DMS114 treated with DMSO at 0.1 percent for 48 hours (cell line): ENCODE data around the gene NFATC2.

Source experiments
- DNase-seq: peaks from one replicate; lab custom pipeline; 2025; ENCODE audit not compliant: unreplicated experiment; lab: John Stamatoyannopoulos, UW

Gene NFATC2

DNA sequence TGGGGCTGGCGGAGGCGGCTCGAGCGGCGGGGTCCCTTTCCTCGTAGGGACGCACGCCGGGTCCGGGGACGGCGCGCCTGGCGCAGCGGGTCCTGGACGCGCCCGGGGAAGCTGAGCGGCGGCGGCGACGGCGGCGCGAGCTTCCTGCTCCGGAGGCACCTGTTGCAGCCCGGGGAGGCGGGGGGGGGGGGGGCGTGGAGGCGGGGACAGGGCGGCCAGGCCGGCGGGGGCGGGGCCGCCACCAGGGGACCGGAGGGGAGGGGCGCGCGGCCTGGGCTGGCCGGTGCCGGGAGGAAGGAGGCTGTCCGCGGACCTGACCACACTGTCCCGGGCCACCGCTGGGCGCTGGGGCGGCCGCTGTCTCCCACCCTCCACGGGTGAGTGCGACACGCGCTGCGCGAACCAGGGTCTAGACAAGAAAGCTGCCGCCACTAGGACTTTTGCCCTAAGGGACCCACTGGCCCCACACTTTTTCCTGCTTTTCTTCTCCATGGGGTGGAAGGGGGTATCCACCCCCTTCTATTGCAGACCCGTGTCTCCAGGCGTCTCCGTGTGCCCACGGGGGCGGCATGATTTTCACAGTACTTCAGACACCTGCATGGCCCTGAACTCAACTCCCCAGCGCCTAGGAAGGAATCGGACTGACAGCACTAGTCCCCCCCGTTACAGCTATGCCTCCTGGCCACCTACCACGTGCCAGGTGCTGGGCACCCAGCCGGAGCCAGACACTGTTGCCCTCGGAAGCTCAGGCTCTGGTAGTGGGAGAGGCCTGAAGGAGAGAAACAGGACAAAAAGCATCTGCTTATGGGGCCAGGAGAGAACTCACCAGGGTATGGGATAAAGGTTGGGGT, at the start of gene NFATC2:
NFATC2 (minus strand) TSS at position 149 of the 851 bp plus-strand sequence. CDS start 220 bp downstream, outside the sequence.
- no peak for DNase-seq

DNA sequence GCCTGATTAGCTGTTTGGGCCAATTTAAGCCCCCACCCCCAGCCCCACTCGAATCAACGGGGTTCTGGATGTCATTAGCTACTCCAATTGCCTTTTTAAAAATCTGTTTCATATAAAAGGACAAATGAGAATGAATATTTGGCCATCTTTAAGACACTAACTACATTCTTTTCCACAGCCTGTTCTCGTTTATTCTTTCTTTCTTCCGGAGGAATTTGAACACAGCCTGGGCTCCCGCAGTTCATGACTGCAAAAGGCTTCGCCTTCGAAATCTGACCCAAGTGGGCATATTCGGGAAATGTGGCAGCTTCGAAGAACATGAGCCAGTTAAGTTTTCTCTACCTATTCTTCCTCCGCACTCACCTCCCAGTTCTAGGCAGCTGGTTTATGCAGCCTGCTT, 49.4 kb upstream of the NFATC2 start:
- no peak for DNase-seq

DNA sequence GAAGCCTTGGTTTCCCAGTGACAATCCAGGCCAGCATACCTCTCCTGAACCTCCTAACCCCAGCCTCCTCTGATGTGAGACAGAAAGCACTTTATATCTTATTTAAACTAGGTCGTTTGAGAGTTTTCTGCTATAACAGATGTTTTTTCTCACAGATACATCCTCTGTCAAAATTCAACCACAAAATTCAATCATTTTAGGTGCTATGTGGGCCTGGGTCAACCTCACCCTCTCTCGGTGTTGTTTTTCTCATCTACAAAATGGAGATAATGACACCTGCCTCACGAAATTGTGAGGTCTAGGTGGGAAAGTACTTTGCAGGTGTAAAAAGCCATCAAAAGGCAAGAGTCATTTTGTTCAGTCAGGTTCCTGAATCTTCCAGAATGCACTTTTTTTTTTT, 46.2 kb upstream of the NFATC2 start:
- no peak for DNase-seq

DNA sequence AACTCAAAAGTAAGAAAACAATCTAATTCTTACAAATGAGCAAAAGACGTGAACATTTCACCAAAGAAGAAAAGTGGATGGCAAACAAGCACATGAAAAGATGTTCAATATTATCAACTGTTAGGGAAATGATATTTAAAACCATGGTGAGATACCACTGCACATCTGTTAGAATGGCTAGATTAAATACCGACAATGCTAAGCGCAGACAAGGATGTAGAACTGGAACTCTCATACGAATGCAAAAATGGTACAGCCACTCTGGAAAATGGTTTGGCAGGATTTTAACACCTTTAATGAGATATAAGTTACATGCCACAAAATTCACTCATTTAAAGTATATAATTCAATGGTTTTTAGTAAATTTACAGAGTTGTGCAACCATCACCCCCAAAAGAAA, 44.6 kb upstream of the NFATC2 start:
- no peak for DNase-seq

DNA sequence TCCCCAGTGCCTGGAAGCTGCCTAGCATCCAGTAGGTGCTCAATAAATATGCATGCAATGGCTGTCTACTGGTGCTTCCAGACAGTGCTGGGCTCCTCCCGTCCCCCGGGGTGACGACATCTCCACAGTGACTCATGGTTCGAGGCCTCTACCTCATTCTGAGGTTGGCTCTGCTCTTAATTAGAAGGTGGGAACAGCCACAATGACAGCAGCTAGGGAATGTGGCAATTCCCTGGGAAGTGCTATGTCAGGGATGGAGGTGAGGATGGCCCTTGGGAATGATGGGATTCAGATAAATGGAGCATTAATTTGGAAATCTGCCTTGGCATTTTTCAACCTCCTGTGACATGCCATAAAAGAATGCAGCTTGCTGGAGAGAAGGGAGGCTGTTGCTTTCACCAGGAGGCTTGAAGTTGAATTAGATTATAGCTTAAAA, 43.5 kb upstream of the NFATC2 start:
- no peak for DNase-seq

DNA sequence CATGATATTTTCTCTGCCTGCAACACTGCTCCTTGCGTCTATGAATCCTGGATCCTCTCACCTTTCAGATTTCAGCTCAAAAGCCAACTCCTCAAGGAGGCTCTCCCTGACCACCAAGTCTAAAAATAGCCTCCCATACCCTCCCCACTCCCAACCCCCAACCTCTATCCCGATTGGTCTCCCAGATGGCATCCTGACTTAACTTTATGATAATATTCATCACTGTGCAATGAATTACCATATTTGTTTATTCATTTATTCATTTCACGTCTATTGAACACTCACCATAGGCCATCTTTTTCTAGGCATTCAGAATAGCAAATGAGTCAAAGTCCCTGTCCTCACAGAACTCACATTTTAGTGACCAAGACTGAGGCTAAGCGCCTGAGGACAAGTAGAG, 42.6 kb upstream of the NFATC2 start:
- DNase-seq: no peak

DNA sequence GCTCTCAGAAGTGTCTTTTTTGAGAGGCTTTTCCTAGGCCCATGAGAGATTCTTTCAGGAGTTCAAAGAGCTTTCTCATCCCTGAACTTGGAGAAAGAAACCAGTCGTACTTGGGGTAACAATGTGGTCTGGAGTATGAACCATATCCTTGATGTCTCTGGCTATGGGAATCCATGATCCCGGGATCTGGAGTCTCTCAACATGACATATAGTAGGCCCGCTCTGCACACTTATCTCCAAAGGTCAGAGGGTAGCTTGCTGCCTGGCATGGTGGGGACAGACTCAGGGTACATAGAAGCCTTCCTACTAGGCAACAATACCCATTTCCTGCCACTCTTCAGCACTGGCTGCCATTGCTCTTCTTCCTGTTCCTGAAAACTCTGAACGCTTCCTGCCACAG, 42.2 kb upstream of the NFATC2 start:
- DNase-seq: no peak

DNA sequence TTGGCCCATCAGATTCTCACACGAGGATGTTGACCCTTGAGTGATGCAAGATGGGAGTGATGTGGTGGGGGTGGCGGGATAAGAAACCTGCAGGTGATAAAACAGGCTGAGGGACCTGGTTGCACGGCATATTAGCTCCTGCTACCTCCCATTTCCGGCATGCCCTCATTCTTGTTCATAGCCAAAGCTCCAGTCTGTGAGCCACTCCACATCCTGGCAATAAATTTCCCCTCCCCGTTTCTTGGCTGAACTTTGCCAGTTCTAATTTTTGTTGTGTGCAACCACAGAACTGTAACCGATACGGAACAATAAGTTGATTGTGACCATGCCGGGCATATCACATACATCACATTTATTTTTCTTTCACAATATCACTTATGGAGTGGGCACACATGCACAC, 41.6 kb upstream of the NFATC2 start:
- DNase-seq: no peak

DNA sequence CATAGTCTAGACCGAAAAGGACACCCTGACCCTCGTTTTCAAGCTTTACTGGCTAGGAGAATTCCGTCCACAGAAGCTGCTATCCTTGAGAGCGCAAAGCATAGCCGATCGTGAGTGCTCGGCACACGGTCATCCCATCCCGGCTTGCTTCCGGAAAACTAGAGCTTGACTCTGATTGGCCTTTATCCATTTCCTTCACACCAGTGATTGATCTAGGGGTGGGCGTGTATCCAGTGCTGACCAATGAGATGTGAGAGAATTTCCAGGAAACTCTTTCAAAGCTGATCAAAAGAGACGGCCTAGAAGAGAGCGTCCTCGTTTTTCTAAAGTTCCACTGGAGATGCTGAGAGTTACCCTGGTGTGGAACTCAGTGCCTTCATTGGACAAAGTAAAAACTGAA, 41.0 kb upstream of the NFATC2 start:
- no peak for DNase-seq

DNA sequence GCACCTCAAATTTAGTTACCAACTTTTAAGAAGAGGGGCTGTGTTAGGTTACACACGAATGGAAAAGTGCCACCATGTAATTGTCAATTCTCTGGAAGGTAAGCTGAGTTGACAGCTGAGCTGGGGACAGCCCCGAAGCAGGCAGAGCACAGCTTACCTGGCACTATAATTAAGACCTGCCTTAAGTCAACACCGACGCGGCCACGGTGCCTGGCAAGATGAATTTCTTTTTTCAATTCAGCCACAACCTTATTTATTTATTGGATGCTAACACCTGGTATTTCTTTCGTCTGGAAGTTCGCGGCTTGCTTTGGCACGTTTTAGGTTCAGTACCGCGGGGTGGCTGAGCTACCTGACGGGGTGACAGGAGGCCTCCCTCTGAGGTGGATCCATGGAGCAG, 40.6 kb upstream of the NFATC2 start:
- DNase-seq: no peak

DNA sequence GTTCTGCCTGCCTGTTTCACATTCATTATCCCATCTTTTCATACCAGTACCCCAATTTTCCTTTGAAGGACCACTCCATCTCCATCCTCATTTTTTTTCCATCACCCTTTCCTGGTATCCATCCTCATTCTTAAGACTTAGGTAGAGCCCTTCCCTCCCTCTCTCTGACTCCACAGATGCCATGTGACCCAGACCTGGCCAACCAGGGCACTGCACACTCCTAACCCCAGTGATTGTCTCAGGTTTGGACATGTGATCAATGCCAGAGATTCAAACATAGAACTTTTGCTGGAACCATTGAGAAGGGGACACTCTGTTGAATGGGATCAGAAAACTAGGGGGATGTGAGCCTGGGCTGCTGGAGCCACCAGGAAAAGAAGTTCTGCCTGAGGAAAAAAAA, 39.1 kb upstream of the NFATC2 start:
- DNase-seq: no peak

DNA sequence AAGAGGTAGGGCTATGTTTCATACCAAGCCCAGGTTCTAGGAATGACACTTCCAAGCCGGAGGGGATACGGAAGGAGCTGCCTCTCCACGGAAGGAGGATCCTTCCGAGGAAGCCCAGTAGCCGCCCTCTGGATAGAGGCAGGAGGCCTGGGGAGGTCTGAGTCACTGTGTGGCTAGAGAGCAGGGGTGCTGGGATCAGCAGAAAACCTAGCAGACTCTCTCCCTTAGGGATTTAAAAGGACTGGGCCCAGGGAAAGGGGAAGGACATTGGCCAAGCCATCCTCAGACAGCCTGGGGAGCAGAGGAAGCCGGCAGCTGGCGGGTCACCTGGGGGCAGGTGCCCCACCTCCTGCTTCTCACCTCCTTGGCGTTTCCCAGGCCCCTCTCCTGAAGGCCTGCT, 36.6 kb upstream of the NFATC2 start:
- no peak for DNase-seq

DNA sequence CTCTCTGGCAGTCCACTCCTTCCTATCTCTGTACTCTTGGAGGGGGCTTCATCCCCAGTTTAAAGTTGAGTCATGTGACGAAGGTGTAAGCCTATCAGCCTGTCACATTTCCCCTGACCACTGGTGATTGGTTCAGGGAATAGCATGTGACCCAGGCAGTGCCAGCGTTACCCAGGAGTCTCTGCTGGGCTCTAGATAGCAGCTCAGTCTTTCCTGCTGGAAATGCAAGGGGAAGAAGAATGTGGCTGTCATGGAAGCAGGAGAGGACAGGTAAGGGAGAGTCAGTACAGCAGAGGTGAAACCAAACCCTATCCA, 35.6 kb upstream of the NFATC2 start:
- DNase-seq: no peak

DNA sequence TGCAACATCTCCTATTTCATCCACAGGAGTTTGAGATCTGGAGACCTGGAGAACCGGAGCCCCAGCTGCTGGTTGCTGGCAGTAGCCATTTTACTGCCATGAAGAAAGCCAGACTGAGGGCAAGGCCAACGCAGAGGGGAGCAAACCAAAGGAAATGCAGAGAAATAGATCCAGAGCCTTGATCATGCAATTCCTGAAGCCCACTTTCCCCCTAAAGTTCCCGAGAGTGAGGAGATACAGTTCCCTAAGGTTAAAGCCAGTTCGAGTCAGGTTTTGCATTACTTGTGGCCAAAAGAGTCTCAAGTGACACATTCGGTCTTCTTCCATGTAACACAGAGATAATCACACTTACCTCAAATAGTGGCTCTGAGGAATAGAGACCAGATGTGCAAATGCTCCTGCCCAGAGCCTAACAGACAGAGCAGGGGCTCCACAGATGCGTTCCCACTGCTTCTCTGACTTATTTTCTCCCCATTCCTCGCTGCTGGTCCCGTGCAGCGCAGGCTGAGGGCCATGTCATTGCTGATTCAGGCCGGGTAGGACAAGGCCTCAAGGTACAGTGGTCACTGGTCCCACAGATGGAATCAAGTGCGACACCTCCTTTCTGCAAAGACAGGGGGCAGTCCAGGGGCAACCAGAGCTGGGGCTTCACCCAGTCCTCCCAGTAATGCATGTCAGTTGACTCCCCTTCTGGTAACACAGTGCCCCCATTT, 35.1 kb upstream of the NFATC2 start:
- DNase-seq: no peak

DNA sequence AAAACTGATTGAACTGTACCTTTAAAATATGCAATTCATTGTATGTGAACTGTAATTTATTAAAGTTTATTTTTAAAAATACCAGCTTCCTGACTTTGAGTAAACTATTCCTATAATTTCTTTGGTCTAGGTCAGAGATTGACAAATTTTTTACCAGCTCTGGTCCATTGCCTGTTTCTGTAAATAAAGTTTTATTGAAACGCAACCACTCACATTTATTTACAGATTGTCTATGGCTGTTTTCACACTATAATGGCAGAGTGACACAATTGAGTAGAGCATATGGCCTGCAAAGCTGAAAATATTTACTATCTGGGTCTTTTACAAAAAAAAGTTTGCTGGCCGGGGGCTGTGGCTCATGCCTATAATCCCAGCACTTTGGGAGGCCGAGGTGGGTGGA, 33.0 kb upstream of the NFATC2 start:
- no peak for DNase-seq

DNA sequence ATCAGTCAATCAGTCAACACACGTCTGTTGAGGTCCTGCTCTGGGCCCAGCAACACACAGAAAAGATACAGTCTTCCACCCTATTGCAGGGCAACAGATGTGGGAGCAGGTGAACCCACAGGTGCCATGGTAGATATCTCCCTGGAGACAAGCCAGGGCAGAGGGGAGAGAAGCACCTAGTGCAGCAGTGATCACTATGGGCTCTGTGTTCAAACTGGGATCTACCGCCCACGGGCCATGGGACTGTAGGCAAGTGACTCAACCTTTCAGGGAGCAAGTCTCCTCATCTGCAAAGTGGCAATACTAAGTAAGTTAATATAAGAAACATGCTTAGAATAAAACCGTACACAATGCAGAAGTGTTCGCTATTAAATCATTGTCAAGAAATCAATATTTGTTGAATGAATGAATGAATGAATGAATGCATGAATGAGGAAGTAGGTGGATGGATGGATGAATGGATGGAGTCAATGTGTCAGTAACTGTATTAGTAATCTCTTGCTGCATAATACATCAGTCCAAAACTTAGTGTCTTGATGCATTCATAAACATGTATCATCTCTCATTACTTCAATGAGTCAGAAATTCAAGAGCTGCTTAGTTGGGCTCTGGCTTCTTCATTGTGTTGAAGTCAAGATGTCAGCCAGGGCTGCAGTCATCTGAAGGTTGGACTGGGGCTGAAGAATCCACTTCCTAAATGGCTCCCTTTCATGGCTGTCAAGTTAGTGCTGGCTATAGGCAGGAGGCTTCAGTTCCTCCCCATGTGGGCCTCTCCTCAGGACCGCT, 31.9 kb upstream of the NFATC2 start:
- no peak for DNase-seq

DNA sequence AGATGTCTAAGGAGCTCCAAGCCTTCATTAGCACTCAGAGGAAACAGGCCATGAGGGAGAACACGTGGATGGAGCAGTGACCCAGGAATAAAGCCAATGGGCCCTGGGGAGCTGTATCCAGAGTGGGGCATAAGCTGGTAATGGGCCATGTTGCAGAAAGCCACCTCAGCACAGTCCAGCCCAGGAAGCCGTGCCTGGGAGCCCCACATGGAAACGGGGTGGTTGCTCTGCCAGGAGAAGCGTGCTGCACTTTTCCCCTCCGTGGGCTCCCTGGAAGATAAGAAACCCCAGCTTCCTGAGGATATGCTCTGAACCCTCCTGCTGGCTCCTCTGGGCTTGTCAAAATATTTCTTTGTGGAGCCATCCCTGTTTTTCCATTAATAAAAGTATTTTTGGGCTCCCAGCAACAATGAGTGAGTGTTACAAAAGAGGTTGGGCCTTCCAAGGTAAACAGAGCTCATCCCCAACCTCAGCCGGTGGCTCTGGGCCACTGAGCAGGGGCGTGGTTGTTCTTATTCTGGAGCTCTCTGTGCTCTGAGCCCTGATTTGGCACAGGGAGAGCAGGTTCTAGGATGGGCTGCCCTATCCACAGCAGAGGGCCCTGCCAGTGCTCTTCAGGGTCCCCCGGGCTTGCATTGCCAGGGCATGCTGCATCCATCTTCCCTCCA, 31.2 kb upstream of the NFATC2 start:
- DNase-seq: no peak

DNA sequence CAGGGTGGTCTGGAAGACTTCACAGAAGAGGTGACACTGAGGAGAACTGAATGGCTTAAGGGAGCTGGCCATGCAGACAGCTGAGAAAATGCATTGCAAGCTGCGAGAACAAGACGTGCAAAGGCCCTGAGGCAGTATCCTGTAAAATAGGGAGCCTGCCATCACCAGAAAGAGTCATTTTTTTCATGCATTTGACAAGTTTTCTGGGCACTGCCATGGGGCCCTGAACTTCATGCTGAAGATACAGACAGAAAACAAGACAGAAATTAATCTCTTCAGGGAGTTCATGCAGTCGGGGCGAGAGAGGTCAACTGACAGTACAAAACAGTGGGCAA, 28.9 kb upstream of the NFATC2 start:
- DNase-seq: no peak

DNA sequence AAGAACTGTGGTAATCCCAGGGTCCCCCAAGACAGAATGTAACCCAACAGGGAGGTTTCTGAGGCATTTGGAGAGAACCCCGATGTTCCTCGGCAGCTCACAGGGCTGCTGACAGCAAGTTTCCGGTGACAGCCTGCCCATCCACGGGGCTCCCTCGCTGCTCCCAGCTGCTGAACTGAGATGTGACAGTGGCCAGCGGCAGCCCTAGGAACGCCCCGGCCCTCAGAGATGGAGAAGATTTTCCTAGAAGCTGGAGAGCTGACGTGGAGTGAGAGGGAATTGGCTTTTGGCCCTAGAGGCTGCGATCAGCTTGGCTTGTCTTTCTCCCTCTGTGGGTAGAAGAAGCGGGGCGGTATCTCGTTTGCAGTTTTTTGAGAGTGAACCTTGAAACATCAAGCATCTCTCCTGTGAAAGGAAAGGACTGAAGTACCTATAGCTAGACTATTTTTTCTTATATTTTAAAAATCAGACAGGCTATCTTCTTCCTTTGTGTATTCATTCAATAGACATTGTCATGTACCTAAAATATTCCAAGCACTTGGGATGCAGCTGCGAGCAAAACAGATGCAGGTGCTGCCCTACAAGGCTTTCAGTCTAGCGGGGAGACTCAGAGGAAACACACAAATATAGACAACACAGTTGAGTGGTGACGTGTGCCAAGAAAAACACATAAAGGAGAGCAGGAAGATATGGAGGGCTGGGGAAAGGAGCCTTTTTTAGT, 28.4 kb upstream of the NFATC2 start:
- DNase-seq: no peak

DNA sequence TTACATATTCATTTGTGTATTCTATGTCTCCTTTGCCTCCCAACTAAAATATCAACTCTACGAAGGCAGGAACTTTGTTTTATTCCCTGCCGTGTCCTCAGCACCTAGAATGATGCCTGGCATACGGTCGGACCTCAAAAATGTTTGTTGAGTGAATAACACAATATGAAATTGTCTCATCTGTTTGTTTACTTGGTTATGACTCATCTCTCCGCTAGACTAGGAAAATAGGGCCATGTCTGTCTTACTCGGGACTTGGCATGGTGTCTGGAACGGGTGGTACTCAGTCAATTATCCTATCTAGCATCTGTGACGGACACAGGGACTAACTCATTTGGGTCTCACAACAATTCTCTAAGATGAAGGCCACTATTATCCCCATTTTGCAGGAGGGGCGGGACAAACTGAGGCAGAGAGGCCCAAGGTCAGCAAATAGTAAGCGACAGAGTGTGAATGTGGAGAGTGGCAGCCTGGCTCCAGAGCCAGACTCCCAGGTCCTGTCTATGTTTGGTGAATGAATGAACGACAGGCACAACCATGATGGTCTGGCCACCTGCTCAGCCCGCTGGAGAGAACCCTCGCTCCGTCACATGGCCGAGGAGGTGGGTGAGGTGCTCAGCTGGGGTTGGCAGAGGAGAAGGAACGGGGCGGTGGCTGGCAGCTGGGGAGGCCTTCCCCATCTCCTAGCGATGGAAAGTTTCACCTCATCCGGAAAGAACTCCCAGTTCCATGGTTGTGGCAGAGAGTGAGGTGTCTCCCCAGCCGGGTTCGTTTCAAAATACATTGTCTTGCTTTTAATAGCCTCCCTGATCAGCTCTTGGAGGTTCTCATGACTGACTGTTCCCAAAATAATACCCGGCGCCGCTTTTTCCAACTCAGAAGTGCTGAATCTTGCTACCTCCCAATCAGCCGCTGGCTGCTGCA, 27.6 kb upstream of the NFATC2 start:
- no peak for DNase-seq
